Measurements from ENCODE around the gene DAB1. TPM values are rescaled to one million over a fixed set of nuclear protein-coding genes. Genes with fewer than 3 reads are reported as not detected.

The DAB1 gene
- total RNA-seq, 6 experiments from 2014 or later, result 0.13 to 1.2 (median 0.23) TPM

DNA sequence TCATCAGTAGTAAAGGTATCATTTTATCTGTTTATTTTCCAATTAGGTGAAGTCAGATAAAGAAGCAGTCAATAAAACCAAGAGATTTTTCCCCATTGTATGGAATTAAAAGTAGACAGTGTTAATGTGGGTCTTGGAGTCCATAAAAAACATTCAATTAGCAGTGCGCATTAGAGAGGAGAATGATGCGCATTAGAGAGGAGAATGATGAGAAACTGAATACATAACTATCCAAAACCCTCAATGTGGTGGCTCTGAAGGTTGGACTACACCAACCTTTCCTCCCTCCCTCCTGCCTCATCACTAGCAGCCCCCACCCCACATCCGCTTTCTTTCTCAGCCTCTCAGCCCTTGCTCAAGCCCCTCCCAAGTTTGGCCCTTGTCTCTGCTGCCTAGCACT lies 99.5 kb downstream of the DAB1 start:
- peaks cover 1% of the 10 kb centered on the region for H3K27me3 Mint-ChIP-seq (ENCODE audit: insufficient read depth)
- no peak overlapping the region for H3K27ac Mint-ChIP-seq
- H3K9me3 Mint-ChIP-seq, result peaks cover 42% of the 10 kb centered on the region
- no peak for DNase-seq
- TF ChIP-seq CTCF (IDR thresholded peaks at IDR 0.05), result no peak
- H3K4me1 Mint-ChIP-seq (ENCODE audit: low read depth), result no peaks in the 10 kb centered on the region
- H3K4me3 Mint-ChIP-seq, result no peak overlapping the region
- no peaks in the 10 kb centered on the region for H3K36me3 Mint-ChIP-seq (ENCODE audit: low read depth)

GRCh38 chr1:57321776-57322175 lies 102.1 kb downstream of the DAB1 start:
- Mint-ChIP-seq H3K27ac (no peak overlapping the region), H3K27me3 (ENCODE audit: insufficient read depth) (no peaks in the 10 kb centered on the region; the same call in 1 of the 2 replicates), H3K9me3 (peaks cover 34% of the 10 kb centered on the region), H3K4me3 (no peak overlapping the region), H3K36me3 (ENCODE audit: low read depth) (no peaks in the 10 kb centered on the region), H3K4me1 (ENCODE audit: low read depth) (no peaks in the 10 kb centered on the region)
- TF ChIP-seq CTCF (IDR thresholded peaks at IDR 0.05), result no peak
- no peak for DNase-seq

DNA sequence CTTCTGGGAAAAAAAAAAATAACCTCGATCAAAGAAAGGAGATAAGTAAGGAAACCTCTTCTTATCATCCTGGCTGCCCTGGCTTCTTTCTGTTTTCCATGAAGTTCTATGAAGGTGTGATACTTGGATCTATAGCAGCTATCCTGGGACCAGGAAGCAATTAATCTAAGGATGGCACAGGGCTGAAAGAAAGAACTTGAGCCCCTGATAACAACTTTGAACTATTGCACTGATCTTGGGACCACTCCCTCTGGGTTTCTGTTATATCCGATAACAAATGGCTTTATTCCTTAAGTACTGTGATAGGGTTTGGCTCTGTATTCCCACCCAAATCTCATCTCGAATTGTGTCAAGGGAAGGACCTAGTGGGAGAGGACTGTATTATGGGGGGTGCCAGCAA lies 104.1 kb downstream of the DAB1 start:
- Mint-ChIP-seq H3K9me3 (peaks cover 31% of the 10 kb centered on the region), H3K27ac (no peak overlapping the region), H3K36me3 (ENCODE audit: low read depth) (no peaks in the 10 kb centered on the region), H3K27me3 (ENCODE audit: insufficient read depth) (no peaks in the 10 kb centered on the region; the same call in 1 of the 2 replicates), H3K4me1 (ENCODE audit: low read depth) (no peaks in the 10 kb centered on the region), H3K4me3 (no peak overlapping the region)
- no peak for TF ChIP-seq CTCF (IDR thresholded peaks at IDR 0.05)
- DNase-seq, result no peak

DNA sequence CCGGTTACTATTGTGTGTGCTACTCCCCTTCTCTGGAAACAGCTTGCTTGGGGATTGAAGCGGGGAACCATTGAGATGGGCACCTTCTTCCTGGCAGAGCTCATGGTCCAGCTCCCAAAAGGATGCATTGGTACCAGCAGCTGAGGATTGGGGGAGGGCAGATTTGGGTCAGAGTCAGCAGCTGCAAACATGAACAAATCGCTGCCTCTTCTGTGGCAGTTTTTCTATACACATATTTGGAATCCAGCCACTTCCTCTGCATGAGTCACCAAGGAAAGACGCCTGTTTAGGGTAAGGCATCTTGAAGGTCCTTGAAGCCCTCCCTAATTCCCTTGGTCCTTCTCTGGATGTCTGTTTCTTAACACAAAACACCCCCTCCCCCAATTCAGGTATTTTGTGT lies 104.7 kb downstream of the DAB1 start:
- Mint-ChIP-seq H3K27ac (no peak overlapping the region), H3K4me1 (ENCODE audit: low read depth) (no peaks in the 10 kb centered on the region), H3K4me3 (no peak overlapping the region), H3K9me3 (peaks cover 25% of the 10 kb centered on the region), H3K36me3 (ENCODE audit: low read depth) (no peaks in the 10 kb centered on the region), H3K27me3 (ENCODE audit: insufficient read depth) (no peaks in the 10 kb centered on the region; the same call in 1 of the 2 replicates)
- TF ChIP-seq CTCF (IDR thresholded peaks at IDR 0.05), result no peak
- DNase-seq, result peak; percentile 5

DNA sequence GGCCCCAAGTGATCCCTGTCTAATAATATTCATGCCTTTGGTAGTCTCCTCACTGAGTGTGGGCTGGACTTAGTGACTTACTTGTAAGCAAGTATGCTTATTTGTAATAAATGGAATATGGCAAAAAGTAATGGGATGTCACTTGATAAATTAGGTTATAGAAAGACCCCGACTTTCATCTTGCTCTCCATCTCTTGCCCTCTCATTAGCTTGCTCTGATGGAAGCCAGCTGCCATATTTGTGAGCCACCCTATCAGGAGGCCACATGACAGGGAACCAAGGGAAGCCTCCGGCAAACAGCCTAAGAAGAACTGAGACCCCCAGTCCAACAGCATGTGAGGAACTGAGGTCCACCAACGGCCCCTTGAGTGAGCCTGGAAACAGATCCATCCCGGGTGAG lies 107.0 kb downstream of the DAB1 start:
- Mint-ChIP-seq H3K36me3 (ENCODE audit: low read depth) (no peaks in the 10 kb centered on the region), H3K9me3 (peaks cover 18% of the 10 kb centered on the region), H3K4me1 (ENCODE audit: low read depth) (no peaks in the 10 kb centered on the region), H3K4me3 (no peak overlapping the region), H3K27ac (no peak overlapping the region), H3K27me3 (ENCODE audit: insufficient read depth) (no peaks in the 10 kb centered on the region; the same call in 1 of the 2 replicates)
- DNase-seq, result no peak
- no peak for TF ChIP-seq CTCF (IDR thresholded peaks at IDR 0.05)

DNA sequence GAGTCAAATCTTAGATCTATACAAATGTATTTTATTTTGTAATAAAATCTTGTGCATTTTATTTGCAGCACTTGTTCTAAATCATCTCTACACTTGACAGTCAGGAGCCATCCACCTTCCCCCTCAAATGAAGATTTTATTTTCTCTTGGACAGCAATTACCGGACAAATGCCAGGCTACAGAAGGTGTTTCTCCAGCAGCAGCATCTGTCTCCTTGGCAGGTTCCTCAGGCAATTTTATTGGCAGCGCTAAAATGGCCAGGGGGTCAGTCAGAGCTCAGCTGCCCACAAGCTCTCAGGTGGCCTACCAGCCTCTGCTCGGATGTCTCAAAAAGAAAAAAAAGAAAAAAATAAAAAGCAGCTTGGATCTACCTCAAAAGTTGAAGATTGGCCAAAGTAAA lies 107.6 kb downstream of the DAB1 start:
- DNase-seq, result no peak
- Mint-ChIP-seq H3K4me1 (ENCODE audit: low read depth) (no peaks in the 10 kb centered on the region), H3K27ac (no peak overlapping the region), H3K9me3 (peaks cover 23% of the 10 kb centered on the region), H3K36me3 (ENCODE audit: low read depth) (no peaks in the 10 kb centered on the region), H3K4me3 (no peak overlapping the region), H3K27me3 (ENCODE audit: insufficient read depth) (no peaks in the 10 kb centered on the region; the same call in 1 of the 2 replicates)
- no peak for TF ChIP-seq CTCF (IDR thresholded peaks at IDR 0.05)

All from HFFc6 (cell line).